IMR-90 (cell line): ENCODE data around the gene CCN2. TPM values are rescaled to one million over a fixed set of nuclear protein-coding genes. Genes with fewer than 3 reads are reported as not detected.
A peak's percentile ranks its signal among the peaks of the same experiment; 100 is the strongest.

ENCODE experiments used
- ATAC-seq: fragments of 200-7000 bp; cut with Tn5 transposase; 2 replicates; pipeline ENCODE4 v1.9.1; 2020; ENCODE audit warnings: low read depth, mild to moderate bottlenecking, moderate library complexity
- BruUV-seq: library from RNA; stranded (reverse); fragments of 400-500 nt; replicated peaks from 2 replicates; lab custom pipeline; 2021; lab: Mats Ljungman, UMichigan
- CTCF ChIA-PET: fragments of 300-600 bp; formaldehyde crosslinking; extraction: SDS; loops from one replicate; lab custom pipeline; 2021; ENCODE audit warnings: antibody characterized with exemption; lab: Yijun Ruan, JAX
- POLR2A ChIA-PET: fragments of 300-600 bp; sonication (Branson Sonifier 250); formaldehyde crosslinking; loops from one replicate; lab custom pipeline; 2022; ENCODE audit warnings: antibody characterized with exemption; ENCODE audit not compliant: unreplicated experiment; lab: Charles Lee
- DNase-seq: peaks from one replicate; pipeline ENCODE4 v3.0.0; 2013
- H2AFZ ChIP-seq: replicated peaks from 2 replicates; pipeline ENCODE3; 2013; ENCODE audit warnings: low read length, mild to moderate bottlenecking; ENCODE audit not compliant: poor library complexity
- H2AK5ac ChIP-seq: 2 replicates; pipeline ENCODE4 v1.6.1; 2013; ENCODE audit warnings: low read depth, low read length, inconsistent platforms
- H2AK9ac ChIP-seq: replicated peaks from 2 replicates; pipeline ENCODE3; 2013; ENCODE audit warnings: mild to moderate bottlenecking, low read depth, low read length, moderate library complexity; ENCODE audit not compliant: poor library complexity
- H2BK120ac ChIP-seq: 2 replicates; pipeline ENCODE4 v1.6.1; 2013; ENCODE audit warnings: low read depth, low read length, inconsistent platforms
- H2BK15ac ChIP-seq: 3 replicates; pipeline ENCODE4 v1.6.1; 2013; ENCODE audit warnings: low read depth, low read length, inconsistent platforms
- H2BK20ac ChIP-seq: 2 replicates; pipeline ENCODE4 v1.6.1; 2013; ENCODE audit warnings: low read depth, mild to moderate bottlenecking, inconsistent platforms, low read length, moderate library complexity
- H2BK5ac ChIP-seq: 2 replicates; pipeline ENCODE4 v1.6.1; 2013; ENCODE audit warnings: mild to moderate bottlenecking, low read depth, low read length, inconsistent platforms; ENCODE audit not compliant: poor library complexity, severe bottlenecking
- H3K14ac ChIP-seq: replicated peaks from 2 replicates; pipeline ENCODE4 v1.6.1; 2013; ENCODE audit warnings: low read depth, low read length, inconsistent platforms
- H3K18ac ChIP-seq: 2 replicates; pipeline ENCODE4 v1.6.1; 2013; ENCODE audit warnings: low read depth, low read length, control low read depth
- H3K23ac ChIP-seq: 2 replicates; pipeline ENCODE4 v1.6.1; 2013; ENCODE audit warnings: low read depth, low read length, inconsistent platforms
- H3K27ac ChIP-seq: 2 replicates; pipeline ENCODE4 v1.5.1; 2013; ENCODE audit warnings: mild to moderate bottlenecking, control low read depth, low read length; ENCODE audit not compliant: insufficient read depth
- H3K27me3 ChIP-seq: 2 replicates; pipeline ENCODE4 v1.6.1; 2013; ENCODE audit warnings: low read length; ENCODE audit not compliant: control insufficient read depth, insufficient read depth
- H3K36me3 ChIP-seq: 2 replicates; pipeline ENCODE4 v1.6.1; 2013; ENCODE audit warnings: low read length, mixed read lengths; ENCODE audit not compliant: control insufficient read depth, insufficient read depth
- H3K4ac ChIP-seq: 2 replicates; pipeline ENCODE4 v1.6.1; 2013; ENCODE audit warnings: low read depth, low read length, inconsistent platforms
- H3K4me1 ChIP-seq: 2 replicates; pipeline ENCODE4 v1.6.1; 2013; ENCODE audit warnings: low read length, mixed read lengths; ENCODE audit not compliant: control insufficient read depth, insufficient read depth
- H3K4me2 ChIP-seq: 2 replicates; pipeline ENCODE4 v1.6.1; 2013; ENCODE audit warnings: low read depth, mild to moderate bottlenecking, control low read depth, low read length, moderate library complexity
- H3K4me3 ChIP-seq: 2 replicates; pipeline ENCODE4 v1.5.1; 2013; ENCODE audit warnings: low read depth, mild to moderate bottlenecking, control low read depth, low read length, moderate library complexity; ENCODE audit not compliant: insufficient read depth
- H3K56ac ChIP-seq: 2 replicates; pipeline ENCODE4 v1.6.1; 2013; ENCODE audit warnings: low read length, inconsistent platforms; ENCODE audit not compliant: insufficient read depth; ENCODE audit errors: extremely low read depth
- H3K79me1 ChIP-seq, 2 experiments: 2 replicates each; pipeline ENCODE4 v1.6.1; 2013; ENCODE audit warnings: low read length in 2 of 2, inconsistent platforms in 1 of 2, low read depth in 1 of 2
- H3K9ac ChIP-seq: 2 replicates; pipeline ENCODE4 v1.6.1; 2013; ENCODE audit warnings: low read depth, low read length, control low read depth
- H3K9me1 ChIP-seq: 2 replicates; pipeline ENCODE4 v1.6.1; 2013; ENCODE audit warnings: low read length, inconsistent platforms; ENCODE audit not compliant: insufficient read depth
- H3K9me3 ChIP-seq: 2 replicates; pipeline ENCODE4 v1.6.1; 2013; ENCODE audit warnings: low read length; ENCODE audit not compliant: control insufficient read depth, insufficient read depth
- H4K20me1 ChIP-seq: 2 replicates; pipeline ENCODE4 v1.6.1; 2013; ENCODE audit warnings: low read length, inconsistent platforms; ENCODE audit not compliant: insufficient read depth
- H4K5ac ChIP-seq: 2 replicates; pipeline ENCODE4 v1.6.1; 2013; ENCODE audit warnings: mild to moderate bottlenecking, low read depth, low read length, control low read depth
- H4K8ac ChIP-seq, 2 experiments: 2 replicates each; pipeline ENCODE4 v1.6.1; 2013; ENCODE audit warnings: low read depth in 2 of 2, low read length in 2 of 2, control low read depth in 1 of 2, inconsistent platforms in 1 of 2
- H4K91ac ChIP-seq: 2 replicates; pipeline ENCODE4 v1.6.1; 2013; ENCODE audit warnings: low read depth, low read length, inconsistent platforms; ENCODE audit not compliant: insufficient read depth
- BHLHE40 ChIP-seq: fragments of 150-350 bp; IDR thresholded peaks from 2 replicates; pipeline ENCODE4 v1.6.1; 2016; ENCODE audit warnings: mild to moderate bottlenecking, low read depth, low read length
- CEBPB ChIP-seq: IDR thresholded peaks from 2 replicates; pipeline ENCODE4 v1.6.1; 2012; ENCODE audit warnings: low read depth, low read length, improper control_type of control experiment
- CHD1 ChIP-seq: IDR thresholded peaks from 2 replicates; pipeline ENCODE4 v1.6.1; 2012; ENCODE audit warnings: low read depth, low read length, improper control_type of control experiment
- MAFK ChIP-seq: IDR thresholded peaks from 2 replicates; pipeline ENCODE4 v1.6.1; 2012; ENCODE audit warnings: low read depth, low read length, improper control_type of control experiment
- MAZ ChIP-seq: IDR thresholded peaks from 2 replicates; pipeline ENCODE4 v1.6.1; 2012; ENCODE audit warnings: low read depth, mild to moderate bottlenecking, low read length, improper control_type of control experiment, moderate library complexity, borderline replicate concordance
- MXI1 ChIP-seq: IDR thresholded peaks from 2 replicates; pipeline ENCODE4 v1.6.1; 2012; ENCODE audit warnings: low read depth, mild to moderate bottlenecking, low read length, moderate library complexity, borderline replicate concordance
- NFE2L2 ChIP-seq: fragments of 150-350 bp; IDR thresholded peaks from 2 replicates; pipeline ENCODE4 v1.6.1; 2016; ENCODE audit warnings: low read depth, mild to moderate bottlenecking, low read length
- POLR2A ChIP-seq: IDR thresholded peaks from 2 replicates; pipeline ENCODE4 v1.6.1; 2012; ENCODE audit warnings: mild to moderate bottlenecking, low read depth, low read length
- RAD21 ChIP-seq: IDR thresholded peaks from 2 replicates; pipeline ENCODE4 v1.6.1; 2012; ENCODE audit warnings: low read length, improper control_type of control experiment
- RCOR1 ChIP-seq: IDR thresholded peaks from 2 replicates; pipeline ENCODE4 v1.6.1; 2012; ENCODE audit warnings: mild to moderate bottlenecking, low read length, improper control_type of control experiment; ENCODE audit not compliant: insufficient replicate concordance
- RFX5 ChIP-seq: IDR thresholded peaks from 2 replicates; pipeline ENCODE4 v1.8.0; 2012; ENCODE audit warnings: low read depth, mild to moderate bottlenecking, low read length, moderate library complexity
- SMC3 ChIP-seq: fragments of 150-350 bp; IDR thresholded peaks from 2 replicates; pipeline ENCODE4 v1.6.1; 2016; ENCODE audit warnings: low read depth, mild to moderate bottlenecking, antibody characterized with exemption, low read length, moderate library complexity
- WGBS, 2 experiments: methylation state at CpG; one replicate each; pipeline versions ENCODE4 v1.1.5 to v1.1.7; 2013; ENCODE audit warnings: missing lambda C conversion rate in 2 of 2; ENCODE audit not compliant: insufficient read length in 1 of 2; ENCODE audit errors: extremely low coverage in 2 of 2; 5-methylcytosine and 5-hydroxymethylcytosine counted together
- dilution Hi-C: fragments of 300-500 bp; cut with HindIII; formaldehyde crosslinking; loops from one replicate; pipeline ENCODE4 v1.14.3; 2018; ENCODE audit warnings: low sequenced_read_pairs; ENCODE audit not compliant: unreplicated experiment
- in situ Hi-C: fragments of 300-500 bp; cut with MboI; formaldehyde crosslinking; loops from 3 replicates; pipeline ENCODE4 v1.14.3; 2019; ENCODE audit warnings: low sequenced_read_pairs, inconsistent platforms, mixed read lengths
- intact Hi-C: fragments of 100-400 bp; cut with micrococcal nuclease; formaldehyde crosslinking; loops from 2 replicates; pipeline ENCODE4 v1.10.0; 2022
- polyA plus RNA-seq, 3 experiments: library from polyadenylated mRNA; depleted of rRNA; stranded (reverse); fragments of >200 nt; gene quantifications; 2 replicates each; pipeline ENCODE4 v1.2.3, GENCODE V29; 2012; ENCODE audit warnings: low replicate concordance in 1 of 3
- total RNA-seq: library from RNA; depleted of rRNA; stranded (reverse); fragments of >200 nt; gene quantifications from 2 replicates; pipeline ENCODE4 v1.2.3, GENCODE V29; 2012
- TF ChIP-seq, protein P1 (sequence below): fragments of 150-350 bp; IDR thresholded peaks from 2 replicates; pipeline ENCODE4 v1.6.1; 2016; ENCODE audit warnings: low read depth, mild to moderate bottlenecking, low read length, moderate library complexity, borderline replicate concordance
- TF ChIP-seq, protein P2 (sequence below): fragments of 150-350 bp; IDR thresholded peaks from 2 replicates; pipeline ENCODE4 v1.6.1; 2017; ENCODE audit warnings: mild to moderate bottlenecking, antibody characterized with exemption, low read length, low read depth

CCN2 gene
- total and polyA plus RNA-seq, 2 of the 4 experiments (the other 2 are of a cell fraction) = 148 to 1,205 TPM

DNA sequence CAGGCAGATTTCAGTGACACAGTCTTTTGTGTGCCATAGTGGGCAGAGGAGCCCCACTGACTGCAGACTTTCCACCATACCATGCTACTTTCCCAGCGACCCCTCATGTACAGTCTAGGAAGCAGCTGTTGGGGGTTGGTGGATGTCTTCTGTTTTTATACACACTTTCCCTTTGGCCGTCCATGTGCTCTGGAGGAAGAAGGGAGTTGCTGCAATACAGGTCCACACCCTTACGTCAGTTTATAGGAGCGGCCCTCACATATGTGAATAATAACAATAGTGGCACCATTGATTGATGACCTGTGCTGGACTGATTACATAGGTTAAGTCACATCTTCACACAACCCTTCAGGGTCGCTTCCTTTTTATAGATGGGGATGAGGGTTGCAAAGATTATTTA is 17.5 kb upstream of the CCN2 start:
- H2BK120ac ChIP-seq = no peak overlapping the region
- no peak overlapping the region for H3K4me2 ChIP-seq
- H3K56ac ChIP-seq = no peak overlapping the region
- no TSS peak for BruUV-seq
- intact Hi-C loops = no loop called here
- no peak overlapping the region for H2BK5ac ChIP-seq
- ChIA-PET POLR2A (no interaction called here), CTCF (no interaction called here)
- H3K4me3 ChIP-seq = no peak overlapping the region
- no peak for DNase-seq
- no peak for ATAC-seq
- H4K91ac ChIP-seq = no peak overlapping the region
- no peak overlapping the region for H3K18ac ChIP-seq
- H4K5ac ChIP-seq = no peak overlapping the region
- no peaks in the 10 kb centered on the region for H3K9me3 ChIP-seq
- peaks cover 4% of the 10 kb centered on the region; the same call in 1 of the 2 replicates for H3K9me1 ChIP-seq
- H3K14ac ChIP-seq = no peak overlapping the region
- in situ Hi-C loops = loop anchor here (10.0 kb wide), 1 partner anchor 246 kb away; no protein-coding TSS in a partner anchor
- TF ChIP-seq RAD21 = no peak
- TF ChIP-seq, protein P1, sequence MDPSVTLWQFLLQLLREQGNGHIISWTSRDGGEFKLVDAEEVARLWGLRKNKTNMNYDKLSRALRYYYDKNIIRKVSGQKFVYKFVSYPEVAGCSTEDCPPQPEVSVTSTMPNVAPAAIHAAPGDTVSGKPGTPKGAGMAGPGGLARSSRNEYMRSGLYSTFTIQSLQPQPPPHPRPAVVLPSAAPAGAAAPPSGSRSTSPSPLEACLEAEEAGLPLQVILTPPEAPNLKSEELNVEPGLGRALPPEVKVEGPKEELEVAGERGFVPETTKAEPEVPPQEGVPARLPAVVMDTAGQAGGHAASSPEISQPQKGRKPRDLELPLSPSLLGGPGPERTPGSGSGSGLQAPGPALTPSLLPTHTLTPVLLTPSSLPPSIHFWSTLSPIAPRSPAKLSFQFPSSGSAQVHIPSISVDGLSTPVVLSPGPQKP = no peak
- TF ChIP-seq MAFK = no peak
- TF ChIP-seq CEBPB = no peak
- TF ChIP-seq BHLHE40 = no peak
- TF ChIP-seq POLR2A = no peak
- no peak for TF ChIP-seq RCOR1
- TF ChIP-seq RFX5 = no peak
- TF ChIP-seq MAZ = no peak
- no peak for TF ChIP-seq SMC3
- no peak for TF ChIP-seq CHD1
- TF ChIP-seq MXI1 = no peak
- no peak for TF ChIP-seq NFE2L2
- TF ChIP-seq, protein P2, sequence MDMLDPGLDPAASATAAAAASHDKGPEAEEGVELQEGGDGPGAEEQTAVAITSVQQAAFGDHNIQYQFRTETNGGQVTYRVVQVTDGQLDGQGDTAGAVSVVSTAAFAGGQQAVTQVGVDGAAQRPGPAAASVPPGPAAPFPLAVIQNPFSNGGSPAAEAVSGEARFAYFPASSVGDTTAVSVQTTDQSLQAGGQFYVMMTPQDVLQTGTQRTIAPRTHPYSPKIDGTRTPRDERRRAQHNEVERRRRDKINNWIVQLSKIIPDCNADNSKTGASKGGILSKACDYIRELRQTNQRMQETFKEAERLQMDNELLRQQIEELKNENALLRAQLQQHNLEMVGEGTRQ = no peak
- H2AK5ac ChIP-seq = no peak overlapping the region
- H2BK15ac ChIP-seq = peak overlapping the region; percentile 58; the same call in 1 of the 3 replicates
- H3K23ac ChIP-seq = no peak overlapping the region
- no peak overlapping the region for H2AFZ ChIP-seq
- no peak overlapping the region for H4K8ac ChIP-seq
- H3K4ac ChIP-seq = peak overlapping the region; percentile 48; the same call in 1 of the 2 replicates
- H2AK9ac ChIP-seq = peak overlapping the region; percentile 62
- H3K36me3 ChIP-seq = no peaks in the 10 kb centered on the region
- H3K79me1 ChIP-seq = no peaks in the 10 kb centered on the region; a peak in 1 of 4 replicates
- dilution Hi-C loops = no loop called here
- no CpG with 5 or more reads among the region's 5 CpGs for WGBS, 2 experiments
- H3K9ac ChIP-seq = no peak overlapping the region
- H3K27ac ChIP-seq = no peak overlapping the region
- H2BK20ac ChIP-seq = no peak overlapping the region
- 0 out of 2 replicates have a peak, but pooled peaks cover 1% of the 10 kb centered on the region for H3K4me1 ChIP-seq
- no peaks in the 10 kb centered on the region for H4K20me1 ChIP-seq
- H3K27me3 ChIP-seq = no peaks in the 10 kb centered on the region
